ENCODE results near the gene DEGS2. TPM values are rescaled to one million over a fixed set of nuclear protein-coding genes. Genes with fewer than 3 reads are reported as not detected.
A peak's percentile ranks its signal among the peaks of the same experiment; 100 is the strongest.

The DEGS2 gene
- total and polyA plus RNA-seq, 8 donors = 1.2 to 53.0 (median 13.5) TPM

GRCh38 chr14:100108042-100108825, 51.2 kb downstream of the DEGS2 start:
- TF ChIP-seq, protein P1, sequence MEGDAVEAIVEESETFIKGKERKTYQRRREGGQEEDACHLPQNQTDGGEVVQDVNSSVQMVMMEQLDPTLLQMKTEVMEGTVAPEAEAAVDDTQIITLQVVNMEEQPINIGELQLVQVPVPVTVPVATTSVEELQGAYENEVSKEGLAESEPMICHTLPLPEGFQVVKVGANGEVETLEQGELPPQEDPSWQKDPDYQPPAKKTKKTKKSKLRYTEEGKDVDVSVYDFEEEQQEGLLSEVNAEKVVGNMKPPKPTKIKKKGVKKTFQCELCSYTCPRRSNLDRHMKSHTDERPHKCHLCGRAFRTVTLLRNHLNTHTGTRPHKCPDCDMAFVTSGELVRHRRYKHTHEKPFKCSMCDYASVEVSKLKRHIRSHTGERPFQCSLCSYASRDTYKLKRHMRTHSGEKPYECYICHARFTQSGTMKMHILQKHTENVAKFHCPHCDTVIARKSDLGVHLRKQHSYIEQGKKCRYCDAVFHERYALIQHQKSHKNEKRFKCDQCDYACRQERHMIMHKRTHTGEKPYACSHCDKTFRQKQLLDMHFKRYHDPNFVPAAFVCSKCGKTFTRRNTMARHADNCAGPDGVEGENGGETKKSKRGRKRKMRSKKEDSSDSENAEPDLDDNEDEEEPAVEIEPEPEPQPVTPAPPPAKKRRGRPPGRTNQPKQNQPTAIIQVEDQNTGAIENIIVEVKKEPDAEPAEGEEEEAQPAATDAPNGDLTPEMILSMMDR (IDR thresholded peaks at IDR 0.05) = peak in 5 of 7 experiments; percentile 80 to 90 (median 86)
- TF ChIP-seq POLR2AphosphoS5 (IDR thresholded peaks at IDR 0.05) = peak in 1 of 3 donors; percentile 67
- no peak for TF ChIP-seq POLR2A (IDR thresholded peaks at IDR 0.05)
- no peaks in the 10 kb centered on the region for H3K27me3 ChIP-seq
- peaks cover 21 to 67% (median 51%) of the 10 kb centered on the region in 4 donors for H3K4me1 ChIP-seq
- H3K27ac ChIP-seq = peak overlapping the region in 3 of 5 donors; percentile 11 to 40 (median 20)
- no peaks in the 10 kb centered on the region for H3K9me3 ChIP-seq
- no peak overlapping the region for H3K4me3 ChIP-seq
- H3K36me3 ChIP-seq = peaks cover 0 to 26% (median 5%) of the 10 kb centered on the region in 4 donors
- peak; percentile 88 to 92 for DNase-seq
- intact Hi-C loops (cut with DNase I; ENCODE audit: low total_unique reads) = loop anchor here (5.0 kb wide), 1 partner anchor 126 kb away; no protein-coding TSS in a partner anchor
- WGBS, 5 donors = 28 to 36% (median 31%) methylated on average over 13 of the region's 13 CpGs

GRCh38 chr14:100107236-100107635, 52.2 kb downstream of the DEGS2 start:
- H3K4me1 ChIP-seq = peaks cover 22 to 73% (median 59%) of the 10 kb centered on the region in 4 donors
- DNase-seq = no peak
- intact Hi-C loops (cut with DNase I; ENCODE audit: low total_unique reads) = loop anchor here (5.0 kb wide), 1 partner anchor 125 kb away; no protein-coding TSS in a partner anchor
- 79 to 87% (median 85%) methylated on average over 5 of the region's 5 CpGs for WGBS, 5 donors
- peaks cover 0 to 22% (median 5%) of the 10 kb centered on the region in 4 donors for H3K36me3 ChIP-seq
- H3K27ac ChIP-seq = peak overlapping the region in 2 of 5 donors; percentile 5 to 20
- no peaks in the 10 kb centered on the region for H3K9me3 ChIP-seq
- H3K4me3 ChIP-seq = no peak overlapping the region
- TF ChIP-seq POLR2A (IDR thresholded peaks at IDR 0.05) = no peak
- no peak for TF ChIP-seq EP300 (IDR thresholded peaks at IDR 0.05)
- no peak for TF ChIP-seq POLR2AphosphoS5 (IDR thresholded peaks at IDR 0.05)
- TF ChIP-seq, protein P1 (IDR thresholded peaks at IDR 0.05) = no peak
- H3K27me3 ChIP-seq = no peaks in the 10 kb centered on the region

- no peak for DNase-seq
- Histone ChIP-seq H3K27ac (peak overlapping the region in 2 of 5 donors; percentile 5 to 20), H3K9me3 (no peaks in the 10 kb centered on the region), H3K27me3 (no peaks in the 10 kb centered on the region), H3K36me3 (peaks cover 0 to 22% (median 5%) of the 10 kb centered on the region in 4 donors), H3K4me1 (peaks cover 22 to 69% (median 57%) of the 10 kb centered on the region in 4 donors), H3K4me3 (no peak overlapping the region)
- intact Hi-C loops (cut with DNase I; ENCODE audit: low total_unique reads) = loop anchor here (5.0 kb wide), 1 partner anchor 124 kb away; no protein-coding TSS in a partner anchor
- WGBS, 5 donors = 82 to 87% (median 84%) methylated on average over 17 of the region's 17 CpGs
- TF ChIP-seq, protein P1 (IDR thresholded peaks at IDR 0.05) = no peak
- TF ChIP-seq EP300 (IDR thresholded peaks at IDR 0.05) (no peak), POLR2A (IDR thresholded peaks at IDR 0.05) (no peak), POLR2AphosphoS5 (IDR thresholded peaks at IDR 0.05) (no peak)
Measured at GRCh38 chr14:100106250-100107112, 53.0 kb downstream of the DEGS2 start.
